SK-N-SH treated with all-trans-retinoic acid at 6 μM for 48 hours (cell line): ENCODE results near the gene TOGARAM1.

Experiments
- CSDC2 ChIP-seq: fragments of 250-450 bp; sonication (Bioruptor Pico); IDR thresholded peaks from 2 replicates; pipeline ENCODE4 v1.5.0; 2020; ENCODE audit warnings: mild to moderate bottlenecking, moderate library complexity
- ZNF8 ChIP-seq: fragments of 450-650 bp; formaldehyde crosslinking; IDR thresholded peaks from 2 replicates; pipeline ENCODE4 v1.5.0; 2020; ENCODE audit warnings: mild to moderate bottlenecking, moderate library complexity
- TF ChIP-seq, protein P1 (sequence below): fragments of 250-450 bp; sonication (Bioruptor Pico); IDR thresholded peaks from 2 replicates; pipeline ENCODE4 v1.5.1; 2020; ENCODE audit warnings: low read depth, mild to moderate bottlenecking, moderate library complexity
- TF ChIP-seq, protein P2 (sequence below): fragments of 250-450 bp; sonication (Bioruptor Pico); IDR thresholded peaks from 2 replicates; pipeline ENCODE4 v1.8.0; 2020; ENCODE audit warnings: mild to moderate bottlenecking, moderate library complexity, borderline replicate concordance

DNA sequence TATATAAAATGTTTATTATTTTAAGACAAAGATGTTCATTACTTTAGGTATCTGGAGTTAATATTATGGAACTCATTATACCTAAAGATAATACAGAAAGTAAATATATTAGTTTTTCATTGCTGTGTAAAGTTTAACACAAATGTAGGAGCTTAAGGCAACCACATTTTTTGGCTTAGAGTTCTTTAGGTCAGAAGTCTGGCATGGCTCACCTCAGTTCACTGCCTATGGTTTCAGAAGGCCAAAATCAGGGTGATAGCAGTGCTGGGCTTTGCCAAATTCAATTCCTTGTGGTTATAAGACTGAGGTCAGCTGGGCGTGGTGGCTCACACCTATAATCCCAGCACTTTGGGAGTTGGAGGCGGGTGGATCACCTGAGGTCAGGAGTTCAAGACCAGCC is 86.4 kb downstream of the TOGARAM1 start:
- TF ChIP-seq CSDC2 (CRISPR knock-in tag): no peak
- no peak for TF ChIP-seq ZNF8 (CRISPR knock-in tag)
- TF ChIP-seq, protein P1, sequence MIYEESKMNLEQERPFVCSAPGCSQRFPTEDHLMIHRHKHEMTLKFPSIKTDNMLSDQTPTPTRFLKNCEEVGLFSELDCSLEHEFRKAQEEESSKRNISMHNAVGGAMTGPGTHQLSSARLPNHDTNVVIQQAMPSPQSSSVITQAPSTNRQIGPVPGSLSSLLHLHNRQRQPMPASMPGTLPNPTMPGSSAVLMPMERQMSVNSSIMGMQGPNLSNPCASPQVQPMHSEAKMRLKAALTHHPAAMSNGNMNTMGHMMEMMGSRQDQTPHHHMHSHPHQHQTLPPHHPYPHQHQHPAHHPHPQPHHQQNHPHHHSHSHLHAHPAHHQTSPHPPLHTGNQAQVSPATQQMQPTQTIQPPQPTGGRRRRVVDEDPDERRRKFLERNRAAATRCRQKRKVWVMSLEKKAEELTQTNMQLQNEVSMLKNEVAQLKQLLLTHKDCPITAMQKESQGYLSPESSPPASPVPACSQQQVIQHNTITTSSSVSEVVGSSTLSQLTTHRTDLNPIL: no peak
- TF ChIP-seq, protein P2, sequence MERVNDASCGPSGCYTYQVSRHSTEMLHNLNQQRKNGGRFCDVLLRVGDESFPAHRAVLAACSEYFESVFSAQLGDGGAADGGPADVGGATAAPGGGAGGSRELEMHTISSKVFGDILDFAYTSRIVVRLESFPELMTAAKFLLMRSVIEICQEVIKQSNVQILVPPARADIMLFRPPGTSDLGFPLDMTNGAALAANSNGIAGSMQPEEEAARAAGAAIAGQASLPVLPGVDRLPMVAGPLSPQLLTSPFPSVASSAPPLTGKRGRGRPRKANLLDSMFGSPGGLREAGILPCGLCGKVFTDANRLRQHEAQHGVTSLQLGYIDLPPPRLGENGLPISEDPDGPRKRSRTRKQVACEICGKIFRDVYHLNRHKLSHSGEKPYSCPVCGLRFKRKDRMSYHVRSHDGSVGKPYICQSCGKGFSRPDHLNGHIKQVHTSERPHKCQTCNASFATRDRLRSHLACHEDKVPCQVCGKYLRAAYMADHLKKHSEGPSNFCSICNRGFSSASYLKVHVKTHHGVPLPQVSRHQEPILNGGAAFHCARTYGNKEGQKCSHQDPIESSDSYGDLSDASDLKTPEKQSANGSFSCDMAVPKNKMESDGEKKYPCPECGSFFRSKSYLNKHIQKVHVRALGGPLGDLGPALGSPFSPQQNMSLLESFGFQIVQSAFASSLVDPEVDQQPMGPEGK (CRISPR knock-in tag): no peak
